Posterior cingulate gyrus (tissue), 11 donors: ENCODE results near the gene MAP3K2.

Source experiments
- DNase-seq, 10 donors: peaks; one replicate each; pipeline versions ENCODE4 v3.0.0 to v3.0.0-alpha.2; 2020 to 2021; ENCODE audit warnings: mixed read lengths in 3 of 10
- intact Hi-C: fragments of 100-400 bp; cut with DNase I; formaldehyde crosslinking; loops from one replicate; pipeline ENCODE4 v1.15.1; 2023

Gene MAP3K2

GRCh38 chr2:127256866-127257265 is 130.9 kb downstream of the MAP3K2 start:
- no peak for DNase-seq
- intact Hi-C loops, result no loop called here

- intact Hi-C loops, result no loop called here
- DNase-seq, result peak in 1 of 10 donors; percentile 31
Measured at GRCh38 chr2:127256381-127256780, 131.4 kb downstream of the MAP3K2 start.

- intact Hi-C loops, result no loop called here
- DNase-seq, result no peak
Measured at GRCh38 chr2:127255721-127256120, 132.1 kb downstream of the MAP3K2 start.

- intact Hi-C loops, result no loop called here
- no peak for DNase-seq
Measured at GRCh38 chr2:127255146-127255545, 132.6 kb downstream of the MAP3K2 start.

GRCh38 chr2:127254386-127254981 is 133.3 kb downstream of the MAP3K2 start:
- intact Hi-C loops, result no loop called here
- no peak for DNase-seq
